Endodermal cell (in vitro differentiated cells): ENCODE measurements around the gene LRP1. TPM values are rescaled to one million over a fixed set of nuclear protein-coding genes. Genes with fewer than 3 reads are reported as not detected.

Experiments used
- DNase-seq: peaks from one replicate; pipeline ENCODE4 v3.0.0-alpha.2; 2017
- H3K27ac ChIP-seq: 2 replicates; pipeline ENCODE4 v1.5.1; 2013; ENCODE audit warnings: mild to moderate bottlenecking, low read depth, low read length, moderate library complexity
- H3K27me3 ChIP-seq: 2 replicates; pipeline ENCODE4 v1.6.1; 2013; ENCODE audit warnings: mild to moderate bottlenecking, low read length, moderate library complexity; ENCODE audit not compliant: insufficient read depth, control insufficient read depth, poor library complexity, severe bottlenecking
- H3K36me3 ChIP-seq: 2 replicates; pipeline ENCODE4 v1.7.0; 2013; ENCODE audit warnings: mild to moderate bottlenecking, low read length, moderate library complexity; ENCODE audit not compliant: control insufficient read depth, insufficient read depth
- H3K4me1 ChIP-seq: one replicate; pipeline ENCODE4 v1.7.0; 2013; ENCODE audit warnings: low read length; ENCODE audit not compliant: control insufficient read depth, insufficient read depth
- H3K4me3 ChIP-seq: 2 replicates; pipeline ENCODE4 v1.5.1; 2013; ENCODE audit warnings: mild to moderate bottlenecking, low read length, moderate library complexity
- H3K9ac ChIP-seq: 2 replicates; pipeline ENCODE4 v1.6.1; 2013; ENCODE audit warnings: mild to moderate bottlenecking, low read length, moderate library complexity; ENCODE audit not compliant: poor library complexity, severe bottlenecking; ENCODE audit errors: extremely low read depth
- H3K9me3 ChIP-seq: 2 replicates; pipeline ENCODE4 v1.6.1; 2013; ENCODE audit warnings: mild to moderate bottlenecking, low read length, moderate library complexity; ENCODE audit not compliant: control insufficient read depth
- H3K27ac Mint-ChIP-seq: 2 replicates; pipeline ENCODE4 v1.8.0; 2020; ENCODE audit warnings: mixed read lengths
- H3K27me3 Mint-ChIP-seq: 2 replicates; pipeline ENCODE4 v1.8.0; 2021; ENCODE audit warnings: mild to moderate bottlenecking, mixed read lengths; ENCODE audit not compliant: insufficient read depth
- H3K36me3 Mint-ChIP-seq: 2 replicates; pipeline ENCODE4 v1.8.0; 2020; ENCODE audit warnings: low read depth, mixed read lengths
- H3K4me1 Mint-ChIP-seq: 2 replicates; pipeline ENCODE4 v1.8.0; 2020; ENCODE audit warnings: mixed read lengths
- H3K4me3 Mint-ChIP-seq: 2 replicates; pipeline ENCODE4 v1.8.0; 2020; ENCODE audit warnings: mild to moderate bottlenecking, moderate library complexity, mixed read lengths
- H3K9me3 Mint-ChIP-seq: 2 replicates; pipeline ENCODE4 v1.8.0; 2020; ENCODE audit warnings: mild to moderate bottlenecking, mixed read lengths
- CTCF ChIP-seq: fragments of 200-600 bp; sonication (generic); conservative IDR thresholded peaks from 2 replicates; pipeline ENCODE4 v1.5.0; 2021; ENCODE audit warnings: antibody characterized with exemption, mild to moderate bottlenecking
- WGBS, 2 experiments: methylation state at CpG; one replicate each; pipeline versions ENCODE4 v1.1.5 to v1.1.7; 2013; ENCODE audit warnings: missing lambda C conversion rate in 2 of 2, mixed read lengths in 1 of 2; ENCODE audit not compliant: insufficient coverage in 1 of 2, insufficient read length in 1 of 2; 5-methylcytosine and 5-hydroxymethylcytosine counted together
- total RNA-seq, 2 donors: library from RNA; stranded (reverse); fragmentation: NEBNext Ultra II Directional in 1 of 2; extraction: Animal tissue kit (Norgen Biotek cat#: 25700) in 1 of 2; gene quantifications; 2 replicates in 1 of 2; 3 replicates in 1 of 2; pipeline ENCODE4 v1.2.1, GENCODE V29; 2021

Gene LRP1
- total RNA-seq, 2 donors from 2014 or later, result 74.5 to 87.7 TPM

DNA sequence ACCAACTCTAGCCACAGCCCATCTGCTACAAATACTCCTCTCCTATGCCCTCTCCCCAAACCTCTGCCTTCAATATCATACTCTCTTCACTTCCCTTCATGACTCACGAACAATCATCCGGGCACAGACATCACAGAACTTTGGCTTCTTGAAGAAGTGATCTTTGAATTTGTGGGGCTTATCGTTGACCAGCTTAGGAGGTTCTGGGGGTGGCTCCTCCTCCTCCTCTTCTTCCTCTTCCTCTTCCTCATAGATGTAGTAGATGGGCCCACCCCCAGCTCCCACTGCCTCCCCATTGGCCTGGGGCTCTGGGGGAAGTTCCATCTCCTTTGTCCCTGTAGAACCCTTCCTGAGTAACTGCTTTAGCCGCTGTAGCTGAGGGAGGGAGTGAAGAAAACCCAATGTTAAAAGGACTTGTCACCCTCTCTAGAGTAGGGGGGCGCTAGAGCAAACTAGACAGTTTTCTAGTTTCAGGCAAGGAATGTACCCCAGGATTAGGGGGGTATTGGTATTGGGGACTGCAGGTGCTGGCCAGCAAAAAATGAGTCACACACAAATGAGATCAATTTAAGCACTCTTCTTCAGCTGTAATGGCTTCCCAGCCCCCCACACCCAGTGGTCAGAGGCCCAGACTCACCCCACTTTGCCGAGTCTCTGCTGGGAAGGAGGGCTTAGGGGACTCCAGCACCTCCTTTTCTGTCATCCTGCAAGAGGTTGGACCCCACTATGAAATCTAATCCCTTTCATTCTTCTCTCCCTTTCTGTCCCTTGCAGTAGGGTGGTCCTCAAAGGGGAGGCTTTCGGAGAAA, 120.9 kb downstream of the LRP1 start:
- Mint-ChIP-seq H3K36me3 (peaks cover 5% of the 10 kb centered on the region), H3K4me3 (no peak overlapping the region), H3K9me3 (no peaks in the 10 kb centered on the region), H3K27ac (no peak overlapping the region), H3K4me1 (peaks cover 1% of the 10 kb centered on the region), H3K27me3 (peaks cover 11% of the 10 kb centered on the region)
- WGBS, 2 experiments, result 88 to 90% methylated on average over 2 to 7 of the region's 7 CpGs
- H3K4me1 ChIP-seq, result no peaks in the 10 kb centered on the region
- H3K4me3 ChIP-seq, result no peak overlapping the region
- peaks cover 5% of the 10 kb centered on the region for H3K27me3 ChIP-seq
- no peak overlapping the region for H3K9ac ChIP-seq
- no peak overlapping the region for H3K27ac ChIP-seq
- peaks cover 3% of the 10 kb centered on the region for H3K36me3 ChIP-seq
- no peak for TF ChIP-seq CTCF
- no peak for DNase-seq
- H3K9me3 ChIP-seq, result no peaks in the 10 kb centered on the region

GRCh38 chr12:57250541-57250940, 122.3 kb downstream of the LRP1 start:
- no peak for TF ChIP-seq CTCF
- Histone ChIP-seq H3K27ac (no peak overlapping the region), H3K9ac (no peak overlapping the region), H3K9me3 (no peaks in the 10 kb centered on the region), H3K27me3 (no peaks in the 10 kb centered on the region), H3K4me3 (no peak overlapping the region), H3K36me3 (peaks cover 7% of the 10 kb centered on the region), H3K4me1 (no peaks in the 10 kb centered on the region)
- 96 to 100% methylated on average over 1 to 2 of the region's 3 CpGs for WGBS, 2 experiments
- Mint-ChIP-seq H3K27ac (no peak overlapping the region), H3K36me3 (peaks cover 12% of the 10 kb centered on the region), H3K9me3 (no peaks in the 10 kb centered on the region), H3K4me3 (no peak overlapping the region), H3K4me1 (no peaks in the 10 kb centered on the region), H3K27me3 (no peaks in the 10 kb centered on the region)
- no peak for DNase-seq

GRCh38 chr12:57250956-57251355, 122.7 kb downstream of the LRP1 start, which contains the start of gene STAC3:
TSS of gene STAC3 (minus strand) at chr12:57251187. CDS start at chr12:57249636, 1,551 bp downstream.
- Histone ChIP-seq H3K9ac (no peak within 1 kb of the TSS), H3K27me3 (no peaks in the 10 kb centered on the region), H3K27ac (no peak within 1 kb of the TSS), H3K9me3 (no peaks in the 10 kb centered on the region), H3K4me1 (no peaks in the 10 kb centered on the region), H3K4me3 (no peak within 1 kb of the TSS), H3K36me3 (peaks cover 11% of the 10 kb centered on the region)
- peak; percentile 51 for DNase-seq
- H3K9me3 Mint-ChIP-seq, result no peaks in the 10 kb centered on the region
- H3K4me1 Mint-ChIP-seq, result no peaks in the 10 kb centered on the region
- H3K27me3 Mint-ChIP-seq, result no peaks in the 10 kb centered on the region
- 84 to 89% methylated on average over 6 to 7 of the region's 7 CpGs for WGBS, 2 experiments
- H3K27ac Mint-ChIP-seq, result no peak within 1 kb of the TSS
- peaks cover 16% of the 10 kb centered on the region for H3K36me3 Mint-ChIP-seq
- H3K4me3 Mint-ChIP-seq, result no peak within 1 kb of the TSS
- no peak for TF ChIP-seq CTCF
